ENCODE measurements around the gene EYS. TPM values are rescaled to one million over a fixed set of nuclear protein-coding genes. Genes with fewer than 3 reads are reported as not detected.

EYS gene
- total and polyA plus RNA-seq, 4 donors, result 0.08 to 0.63 (median 0.36) TPM

- no peak for TF ChIP-seq MAX (IDR thresholded peaks at IDR 0.05)
- no peak for TF ChIP-seq GABPA (IDR thresholded peaks at IDR 0.05 in 1 of 2, conservative IDR thresholded peaks at IDR 0.05 in 1 of 2)
- TF ChIP-seq RXRA (IDR thresholded peaks at IDR 0.05), result no peak
- no peak for TF ChIP-seq TAF1 (conservative IDR thresholded peaks at IDR 0.05)
- no peak for TF ChIP-seq EGR1 (IDR thresholded peaks at IDR 0.05; ENCODE audit: low read depth in 2 of 2)
Measured at GRCh38 chr6:65545920-65546319, 161.1 kb downstream of the EYS start (continued).

- WGBS, result 84% methylated on average over 1 of the region's 1 CpG
- DNase-seq (ENCODE audit: low spot score), result no peak
- no peak overlapping the region for H3K27ac ChIP-seq (ENCODE audit: low read depth in 1 of 2, low read length in 2 of 2)
- H3K36me3 ChIP-seq (ENCODE audit: control insufficient read depth in 4 of 4, insufficient read depth in 3 of 4, low read depth in 1 of 4, low read length in 3 of 4), result no peaks in the 10 kb centered on the region
- no peaks in the 10 kb centered on the region for H3K27me3 ChIP-seq (ENCODE audit: control insufficient read depth in 4 of 4, insufficient read depth in 4 of 4, low read length in 3 of 4)
- TF ChIP-seq GABPA (IDR thresholded peaks at IDR 0.05 in 1 of 2, conservative IDR thresholded peaks at IDR 0.05 in 1 of 2) (no peak), EGR1 (IDR thresholded peaks at IDR 0.05; ENCODE audit: low read depth in 2 of 2) (no peak), ZBTB33 (IDR thresholded peaks at IDR 0.05) (no peak), HNF4G (IDR thresholded peaks at IDR 0.05) (no peak), NR2F2 (IDR thresholded peaks at IDR 0.05) (no peak), FOXA1 (IDR thresholded peaks at IDR 0.05) (no peak), TAF1 (conservative IDR thresholded peaks at IDR 0.05) (no peak), RAD21 (IDR thresholded peaks at IDR 0.05) (no peak)
- no peaks in the 10 kb centered on the region for H3K4me1 ChIP-seq (ENCODE audit: control insufficient read depth in 4 of 4, insufficient read depth in 4 of 4, low read length in 3 of 4)
- H3K4me3 ChIP-seq (ENCODE audit: low read depth in 1 of 3, low read length in 3 of 3), result no peak overlapping the region
- H3K9ac ChIP-seq (ENCODE audit: low read depth in 1 of 2, low read length in 2 of 2), result no peak overlapping the region
- no peaks in the 10 kb centered on the region for H3K9me3 ChIP-seq (ENCODE audit: control insufficient read depth in 4 of 4, low read length in 3 of 4)
Measured at GRCh38 chr6:65538644-65539043, 168.4 kb downstream of the EYS start.

- Histone ChIP-seq H3K27ac (ENCODE audit: low read depth in 1 of 2, low read length in 2 of 2) (no peak overlapping the region), H3K4me1 (ENCODE audit: control insufficient read depth in 4 of 4, insufficient read depth in 4 of 4, low read length in 3 of 4) (no peaks in the 10 kb centered on the region), H3K9me3 (ENCODE audit: control insufficient read depth in 4 of 4, low read length in 3 of 4) (no peaks in the 10 kb centered on the region), H3K4me3 (ENCODE audit: low read depth in 1 of 3, low read length in 3 of 3) (no peak overlapping the region), H3K27me3 (ENCODE audit: control insufficient read depth in 4 of 4, insufficient read depth in 4 of 4, low read length in 3 of 4) (no peaks in the 10 kb centered on the region), H3K9ac (ENCODE audit: low read depth in 1 of 2, low read length in 2 of 2) (no peak overlapping the region), H3K36me3 (ENCODE audit: control insufficient read depth in 4 of 4, insufficient read depth in 3 of 4, low read depth in 1 of 4, low read length in 3 of 4) (no peaks in the 10 kb centered on the region)
- DNase-seq (ENCODE audit: low spot score), result no peak
- 93% methylated on average over 2 of the region's 2 CpGs for WGBS
- TF ChIP-seq EGR1 (IDR thresholded peaks at IDR 0.05; ENCODE audit: low read depth in 2 of 2) (no peak), GABPA (IDR thresholded peaks at IDR 0.05 in 1 of 2, conservative IDR thresholded peaks at IDR 0.05 in 1 of 2) (no peak), SP1 (IDR thresholded peaks at IDR 0.05) (no peak)
Measured at GRCh38 chr6:65537600-65537999, 169.4 kb downstream of the EYS start.

- H3K36me3 ChIP-seq (ENCODE audit: control insufficient read depth in 4 of 4, insufficient read depth in 3 of 4, low read depth in 1 of 4, low read length in 3 of 4), result no peaks in the 10 kb centered on the region
- 81% methylated on average over 3 of the region's 3 CpGs for WGBS
- no peak for DNase-seq (ENCODE audit: low spot score)
- H3K27ac ChIP-seq (ENCODE audit: low read depth in 1 of 2, low read length in 2 of 2), result no peak overlapping the region
- no peak overlapping the region for H3K4me3 ChIP-seq (ENCODE audit: low read depth in 1 of 3, low read length in 3 of 3)
- no peaks in the 10 kb centered on the region for H3K9me3 ChIP-seq (ENCODE audit: control insufficient read depth in 4 of 4, low read length in 3 of 4)
- no peak overlapping the region for H3K9ac ChIP-seq (ENCODE audit: low read depth in 1 of 2, low read length in 2 of 2)
- H3K4me1 ChIP-seq (ENCODE audit: control insufficient read depth in 4 of 4, insufficient read depth in 4 of 4, low read length in 3 of 4), result no peaks in the 10 kb centered on the region
- no peaks in the 10 kb centered on the region for H3K27me3 ChIP-seq (ENCODE audit: control insufficient read depth in 4 of 4, insufficient read depth in 4 of 4, low read length in 3 of 4)
- TF ChIP-seq GABPA (IDR thresholded peaks at IDR 0.05 in 1 of 2, conservative IDR thresholded peaks at IDR 0.05 in 1 of 2), result no peak
- TF ChIP-seq FOXA2 (IDR thresholded peaks at IDR 0.05), result no peak
- TF ChIP-seq MAX (IDR thresholded peaks at IDR 0.05), result no peak
- TF ChIP-seq HNF4G (IDR thresholded peaks at IDR 0.05), result no peak
- no peak for TF ChIP-seq ZBTB33 (IDR thresholded peaks at IDR 0.05)
- no peak for TF ChIP-seq REST (IDR thresholded peaks at IDR 0.05)
- TF ChIP-seq RAD21 (IDR thresholded peaks at IDR 0.05), result no peak
- TF ChIP-seq SP1 (IDR thresholded peaks at IDR 0.05), result no peak
- no peak for TF ChIP-seq EGR1 (IDR thresholded peaks at IDR 0.05; ENCODE audit: low read depth in 2 of 2)
- TF ChIP-seq CTCF (IDR thresholded peaks at IDR 0.05; ENCODE audit: low read depth, low read length, missing input control), result no peak
- no peak for TF ChIP-seq RXRA (IDR thresholded peaks at IDR 0.05)
- TF ChIP-seq HNF4A (conservative IDR thresholded peaks at IDR 0.05), result no peak
Measured at GRCh38 chr6:65531533-65531932, 175.5 kb downstream of the EYS start.
